Activated CD8-positive, alpha-beta memory T cell treated with anti-CD3 and anti-CD28 coated beads, Interleukin-2, amount 10 ng/mL, durations not matched to agents 7 days and 5 days (primary cell): ENCODE measurements around the gene BAX. TPM values are rescaled to one million over a fixed set of nuclear protein-coding genes. Genes with fewer than 3 reads are reported as not detected.

ENCODE experiments used
- ATAC-seq: fragments of 150-1000 bp; cut with Tn5 transposase; one replicate; pipeline ENCODE4 v1.10.0; 2021; ENCODE audit warnings: moderate library complexity
- CTCF ChIA-PET: fragments of 350-600 bp; sonication (Branson Sonifier 250); formaldehyde crosslinking; loops from one replicate; lab custom pipeline; 2021; ENCODE audit warnings: antibody characterized with exemption; lab: Charles Lee
- DNase-seq: peaks from one replicate; pipeline ENCODE4 v3.0.0-alpha.2; 2020
- H3K27ac Mint-ChIP-seq: one replicate; pipeline ENCODE4 v1.8.0; 2021; ENCODE audit warnings: mild to moderate bottlenecking, mixed read lengths
- H3K27me3 Mint-ChIP-seq: one replicate; pipeline ENCODE4 v1.8.0; 2021; ENCODE audit warnings: mixed read lengths
- H3K36me3 Mint-ChIP-seq: one replicate; pipeline ENCODE4 v1.8.0; 2021; ENCODE audit warnings: mild to moderate bottlenecking, mixed read lengths
- H3K4me1 Mint-ChIP-seq: one replicate; pipeline ENCODE4 v1.8.0; 2021; ENCODE audit warnings: mixed read lengths
- H3K4me3 Mint-ChIP-seq: one replicate; pipeline ENCODE4 v1.8.0; 2021; ENCODE audit warnings: mild to moderate bottlenecking, moderate library complexity, mixed read lengths
- H3K9me3 Mint-ChIP-seq: one replicate; pipeline ENCODE4 v1.8.0; 2022; ENCODE audit warnings: low read depth, mixed read lengths
- total RNA-seq, 2 experiments: library from RNA; stranded (reverse); gene quantifications; one replicate each; pipeline ENCODE4 v1.2.3, GENCODE V29; 2021

The BAX gene
- total RNA-seq, 2 experiments from 2014 or later, result 359 to 377 TPM

DNA sequence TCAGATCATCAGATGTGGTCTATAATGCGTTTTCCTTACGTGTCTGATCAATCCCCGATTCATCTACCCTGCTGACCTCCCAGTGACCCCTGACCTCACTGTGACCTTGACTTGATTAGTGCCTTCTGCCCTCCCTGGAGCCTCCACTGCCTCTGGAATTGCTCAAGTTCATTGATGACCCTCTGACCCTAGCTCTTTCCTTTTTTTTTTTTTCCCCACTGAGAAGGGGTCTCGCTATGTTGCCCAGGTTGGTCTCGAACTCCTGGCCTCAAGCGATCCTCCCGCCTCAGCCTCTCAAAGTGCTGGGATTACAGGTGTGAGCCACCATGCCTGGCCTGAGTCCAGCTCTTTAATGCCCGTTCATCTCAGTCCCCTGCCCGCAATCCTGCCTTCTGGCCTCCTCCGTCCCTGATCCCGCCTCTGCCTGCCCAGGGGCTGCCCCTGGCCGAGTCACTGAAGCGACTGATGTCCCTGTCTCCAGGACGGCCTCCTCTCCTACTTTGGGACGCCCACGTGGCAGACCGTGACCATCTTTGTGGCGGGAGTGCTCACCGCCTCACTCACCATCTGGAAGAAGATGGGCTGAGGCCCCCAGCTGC, 6.5 kb downstream of the BAX start:
- CTCF ChIA-PET, result interaction anchor here (1.3 to 1.7 kb wide), 3 partner anchors 32 to 166 kb away, joined by 4 to 5 read pairs (median 5); partner anchors contain the start of genes GYS1 and RUVBL2
- no peak overlapping the region for H3K4me3 Mint-ChIP-seq
- H3K27ac Mint-ChIP-seq, result peak overlapping the region; percentile 79
- H3K9me3 Mint-ChIP-seq, result no peaks in the 10 kb centered on the region
- ATAC-seq, result no peak
- H3K36me3 Mint-ChIP-seq, result peaks cover 39% of the 10 kb centered on the region
- H3K27me3 Mint-ChIP-seq, result no peaks in the 10 kb centered on the region
- peak; percentile 50 for DNase-seq
- peaks cover 76% of the 10 kb centered on the region for H3K4me1 Mint-ChIP-seq

- Mint-ChIP-seq H3K27ac (peak overlapping the region; percentile 97), H3K27me3 (no peaks in the 10 kb centered on the region), H3K4me3 (peak overlapping the region; percentile 99), H3K4me1 (peaks cover 78% of the 10 kb centered on the region), H3K36me3 (peaks cover 41% of the 10 kb centered on the region), H3K9me3 (no peaks in the 10 kb centered on the region)
- no peak for DNase-seq
- CTCF ChIA-PET, result interaction anchor here (1.2 to 1.5 kb wide), 3 partner anchors 9 to 166 kb away, joined by 5 to 11 read pairs (median 5); partner anchors contain the start of genes GYS1 and RUVBL2
- no peak for ATAC-seq
Observed at GRCh38 chr19:48961673-48962028, 7.0 kb downstream of the BAX start.

DNA sequence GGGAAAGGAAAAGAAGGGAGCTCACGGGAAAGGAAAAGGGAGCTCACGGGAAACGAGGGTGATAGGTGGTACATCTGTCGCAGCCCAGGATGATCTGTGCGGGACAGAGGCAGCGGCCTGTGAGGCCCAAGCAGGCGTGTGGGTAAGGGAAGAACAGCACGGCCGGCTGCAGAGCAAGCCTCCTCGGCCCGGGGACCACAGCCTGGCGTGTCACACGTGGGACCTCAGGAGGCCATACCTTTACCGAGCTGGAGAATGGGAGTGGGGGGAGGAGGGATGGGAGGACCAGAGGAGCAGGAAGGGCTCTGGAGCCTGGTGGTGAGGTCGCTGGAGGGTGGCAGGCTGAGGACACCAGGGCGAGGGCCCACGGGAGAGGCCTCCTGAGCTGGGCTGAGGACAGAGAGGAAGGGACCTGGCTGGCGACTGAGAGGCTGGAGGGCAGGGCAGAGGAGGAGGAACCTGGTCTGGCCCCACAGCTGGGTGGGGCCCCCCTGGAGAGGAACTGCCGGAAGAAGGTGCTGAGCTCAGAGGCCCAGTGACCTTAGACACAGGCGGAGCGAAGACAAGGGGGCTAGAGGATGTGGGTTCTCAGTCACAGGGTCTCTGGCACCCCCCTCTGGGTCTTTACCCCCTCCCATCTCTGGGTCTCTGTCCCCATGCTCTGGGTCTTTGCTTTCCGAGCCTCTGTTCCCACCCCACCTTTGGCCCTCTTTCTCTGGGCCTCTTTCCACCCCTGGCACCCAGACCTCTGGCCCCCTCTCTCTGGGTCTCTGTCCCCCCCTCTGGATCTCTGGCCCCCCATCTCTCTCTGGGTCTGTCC, 7.6 kb downstream of the BAX start:
- H3K9me3 Mint-ChIP-seq, result no peaks in the 10 kb centered on the region
- peak; percentile 35 for ATAC-seq
- H3K4me1 Mint-ChIP-seq, result peaks cover 78% of the 10 kb centered on the region
- DNase-seq, result peak; percentile 85
- peaks cover 42% of the 10 kb centered on the region for H3K36me3 Mint-ChIP-seq
- peak overlapping the region; percentile 97 for H3K27ac Mint-ChIP-seq
- CTCF ChIA-PET, result interaction anchor here (1.0 to 1.5 kb wide), 4 partner anchors 8 to 167 kb away, joined by 3 to 11 read pairs (median 5); partner anchors contain the start of genes GYS1 and RUVBL2
- H3K27me3 Mint-ChIP-seq, result no peaks in the 10 kb centered on the region
- H3K4me3 Mint-ChIP-seq, result peak overlapping the region; percentile 99

GRCh38 chr19:48962849-48963165, 8.1 kb downstream of the BAX start:
- peaks cover 39% of the 10 kb centered on the region for H3K36me3 Mint-ChIP-seq
- peak overlapping the region; percentile 97 for H3K27ac Mint-ChIP-seq
- no peaks in the 10 kb centered on the region for H3K27me3 Mint-ChIP-seq
- H3K9me3 Mint-ChIP-seq, result no peaks in the 10 kb centered on the region
- DNase-seq, result no peak
- CTCF ChIA-PET, result interaction anchor here (1.0 to 1.5 kb wide), 4 partner anchors 8 to 168 kb away, joined by 3 to 11 read pairs (median 5); partner anchors contain the start of genes GYS1 and RUVBL2
- H3K4me1 Mint-ChIP-seq, result peaks cover 76% of the 10 kb centered on the region
- ATAC-seq, result no peak
- peak overlapping the region; percentile 99 for H3K4me3 Mint-ChIP-seq

GRCh38 chr19:48963371-48964204, 8.9 kb downstream of the BAX start:
- peak; percentile 25 for ATAC-seq
- Mint-ChIP-seq H3K4me1 (peaks cover 73% of the 10 kb centered on the region), H3K4me3 (peak overlapping the region; percentile 99), H3K9me3 (no peaks in the 10 kb centered on the region), H3K27me3 (no peaks in the 10 kb centered on the region), H3K36me3 (peaks cover 37% of the 10 kb centered on the region), H3K27ac (peak overlapping the region; percentile 97)
- DNase-seq, result peak; percentile 90
- CTCF ChIA-PET, result interaction anchor here (0.6 to 1.5 kb wide), 5 partner anchors 30 to 120 kb away, joined by 3 to 5 read pairs (median 4); partner anchors contain the start of genes GYS1, NUCB1 and RUVBL2

- CTCF ChIA-PET, result interaction anchor here (1.0 to 1.5 kb wide), 4 partner anchors 29 to 121 kb away, joined by 3 to 5 read pairs (median 4); partner anchors contain the start of genes GYS1, NUCB1 and RUVBL2
- Mint-ChIP-seq H3K27me3 (no peaks in the 10 kb centered on the region), H3K4me1 (peaks cover 67% of the 10 kb centered on the region), H3K4me3 (peak overlapping the region; percentile 99), H3K9me3 (no peaks in the 10 kb centered on the region), H3K36me3 (peaks cover 37% of the 10 kb centered on the region), H3K27ac (peak overlapping the region; percentile 97)
- ATAC-seq (no peak), DNase-seq (peak; percentile 47)
Observed at GRCh38 chr19:48964205-48965039, 9.7 kb downstream of the BAX start.

- CTCF ChIA-PET, result interaction anchor here (1.2 to 3.6 kb wide), 4 partner anchors 18 to 122 kb away, joined by 3 to 20 read pairs (median 12); partner anchors contain the start of genes GYS1 and RUVBL2
- Mint-ChIP-seq H3K27me3 (no peaks in the 10 kb centered on the region), H3K4me1 (peaks cover 67% of the 10 kb centered on the region), H3K9me3 (no peaks in the 10 kb centered on the region), H3K4me3 (peak within 1 kb of the TSS; percentile 99), H3K36me3 (peaks cover 41% of the 10 kb centered on the region), H3K27ac (peak within 1 kb of the TSS; percentile 97)
- DNase-seq (peak; percentile 96), ATAC-seq (peak; percentile 70)
Observed at GRCh38 chr19:48965040-48965805, 10.5 kb downstream of the BAX start, which contains the start of gene FTL. FTL (plus strand) TSS chr19:48965309; CDS start chr19:48965508, 199 bp downstream.

GRCh38 chr19:48965806-48966540, 11.3 kb downstream of the BAX start:
- Mint-ChIP-seq H3K27me3 (no peaks in the 10 kb centered on the region), H3K4me1 (peaks cover 67% of the 10 kb centered on the region), H3K4me3 (peak overlapping the region; percentile 99), H3K36me3 (peaks cover 41% of the 10 kb centered on the region), H3K9me3 (no peaks in the 10 kb centered on the region), H3K27ac (peak overlapping the region; percentile 97)
- CTCF ChIA-PET, result interaction anchor here (1.0 to 3.6 kb wide), 6 partner anchors 11 to 130 kb away, joined by 3 to 20 read pairs (median 6); partner anchors contain the start of genes GYS1, HSD17B14 and RUVBL2
- DNase-seq (peak; percentile 95), ATAC-seq (peak; percentile 34)

GRCh38 chr19:48966541-48967345, 12.1 kb downstream of the BAX start:
- Mint-ChIP-seq H3K27me3 (no peaks in the 10 kb centered on the region), H3K36me3 (peaks cover 38% of the 10 kb centered on the region), H3K9me3 (no peaks in the 10 kb centered on the region), H3K27ac (peak overlapping the region; percentile 97), H3K4me3 (peak overlapping the region; percentile 99), H3K4me1 (peaks cover 62% of the 10 kb centered on the region)
- DNase-seq, result peak; percentile 44
- CTCF ChIA-PET, result interaction anchor here (1.0 to 3.6 kb wide), 8 partner anchors 10 to 131 kb away, joined by 3 to 20 read pairs (median 4); partner anchors contain the start of genes BAX, GYS1, HSD17B14 and RUVBL2
- no peak for ATAC-seq
